GM12874 (cell line): ENCODE measurements around the gene MBNL2.

ENCODE experiments used
- CTCF ChIP-seq: IDR thresholded peaks from 2 replicates; pipeline ENCODE4 v1.5.1; 2011; ENCODE audit warnings: low read depth, mild to moderate bottlenecking, control low read depth, low read length, moderate library complexity; ENCODE audit not compliant: insufficient read depth

Gene MBNL2

DNA sequence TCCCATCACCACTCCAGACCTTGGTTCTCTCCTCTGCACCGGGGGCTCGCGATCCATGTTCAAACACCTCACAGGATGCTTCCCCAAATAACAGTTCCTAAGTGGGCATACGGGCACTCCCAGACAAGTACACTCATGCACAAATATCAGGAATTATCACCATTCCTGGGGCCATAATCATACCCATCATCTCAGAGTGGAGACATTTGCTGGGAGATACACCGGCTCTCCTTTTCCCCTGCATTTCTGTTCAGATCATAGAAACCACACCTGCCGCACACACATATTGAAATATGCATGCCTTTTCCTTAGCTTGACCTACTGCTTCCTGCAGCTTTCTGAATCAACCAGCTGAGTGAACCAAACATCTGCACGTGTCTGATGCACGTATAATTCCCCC lies 33.9 kb upstream of the MBNL2 start:
- TF ChIP-seq CTCF: no peak

- TF ChIP-seq CTCF: no peak
Measured at GRCh38 chr13:97189928-97190327, 32.2 kb upstream of the MBNL2 start.

GRCh38 chr13:97191142-97191541 lies 31.0 kb upstream of the MBNL2 start:
- no peak for TF ChIP-seq CTCF

- no peak for TF ChIP-seq CTCF
Measured at GRCh38 chr13:97191615-97192014, 30.5 kb upstream of the MBNL2 start.

- TF ChIP-seq CTCF: no peak
Measured at GRCh38 chr13:97192166-97192565, 30.0 kb upstream of the MBNL2 start.

GRCh38 chr13:97193577-97193976 lies 28.6 kb upstream of the MBNL2 start:
- no peak for TF ChIP-seq CTCF

DNA sequence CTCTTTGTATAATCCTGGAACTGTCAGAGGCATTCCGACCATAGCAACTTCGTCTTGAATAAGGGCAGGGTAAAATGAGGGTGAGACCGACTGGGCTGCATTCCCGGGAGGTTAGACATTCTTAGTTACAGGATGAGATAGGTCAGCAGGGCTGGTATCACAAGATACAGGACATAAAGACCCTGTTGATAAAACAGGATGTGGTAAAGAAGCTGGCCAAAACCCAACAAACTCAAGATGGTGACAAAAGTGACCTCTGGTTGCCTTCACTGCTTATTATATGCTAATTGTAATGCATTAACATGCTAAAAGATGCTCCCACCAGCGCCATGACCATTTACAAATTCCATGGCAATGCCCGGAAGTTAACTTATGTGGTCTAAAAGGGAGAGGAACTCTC lies 27.7 kb upstream of the MBNL2 start:
- no peak for TF ChIP-seq CTCF

DNA sequence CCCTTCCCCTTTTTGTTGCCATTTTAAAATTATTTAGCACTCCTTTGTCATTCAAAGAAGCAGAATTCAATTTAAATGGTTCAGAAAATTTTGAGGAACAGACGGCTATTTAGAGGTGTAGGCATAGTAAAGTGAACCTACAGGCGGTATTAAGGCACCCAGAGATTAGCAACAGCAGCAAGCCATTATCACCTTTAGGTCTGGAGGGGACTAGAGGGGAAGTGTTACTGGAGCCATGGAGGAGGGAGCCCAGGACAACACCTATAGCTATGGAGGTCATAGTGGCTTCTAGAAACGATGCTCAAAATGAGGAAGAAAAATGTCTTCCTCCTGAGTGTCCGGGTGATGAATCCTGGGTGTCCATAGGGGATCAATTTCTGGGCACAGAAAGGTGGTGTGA lies 25.8 kb upstream of the MBNL2 start:
- TF ChIP-seq CTCF: no peak
